Suprapubic skin (tissue), 3 donors: ENCODE measurements around the gene CTSE.

ENCODE experiments used
- CTCF ChIP-seq, 2 donors: fragments of 200-600 bp in 1 of 2; fragments of 450-650 bp in 1 of 2; sonication (generic) in 1 of 2; IDR thresholded peaks; one replicate each; pipeline ENCODE4 v1.5.1; 2016 to 2019; ENCODE audit warnings: antibody characterized with exemption in 2 of 2, mild to moderate bottlenecking in 1 of 2, moderate library complexity in 1 of 2
- EP300 ChIP-seq: sonication (generic); formaldehyde crosslinking; IDR thresholded peaks from one replicate; pipeline ENCODE4 v1.6.1; 2017; ENCODE audit warnings: antibody characterized with exemption
- POLR2A ChIP-seq, 2 donors: fragments of 450-650 bp; IDR thresholded peaks; one replicate each; pipeline ENCODE4 v1.6.1; 2017; ENCODE audit warnings: antibody characterized with exemption in 2 of 2, mild to moderate bottlenecking in 2 of 2, moderate library complexity in 2 of 2

GRCh38 chr1:205971082-205971481 lies 52.6 kb downstream of the CTSE start:
- TF ChIP-seq EP300 (no peak), CTCF (IDR thresholded peaks at IDR 0.05) (no peak), POLR2A (IDR thresholded peaks at IDR 0.05) (no peak)
